SK-N-MC (cell line): Measurements from ENCODE around the gene OR51E1.

Source experiments
- DNase-seq: peaks from one replicate; pipeline ENCODE4 v3.0.0-alpha.2; 2011; ENCODE audit warnings: low read depth, low spot score
- H3K27ac ChIP-seq: fragments of 200-600 bp; sonication (generic); 2 replicates; pipeline ENCODE4 v1.5.1; 2016; ENCODE audit warnings: mixed run types
- H3K36me3 ChIP-seq: fragments of 200-600 bp; sonication (generic); 2 replicates; pipeline ENCODE4 v1.6.1; 2017; ENCODE audit warnings: antibody characterized with exemption, low read length, mixed read lengths; ENCODE audit not compliant: insufficient read depth
- H3K4me3 ChIP-seq: fragments of 200-600 bp; sonication (generic); 2 replicates; pipeline ENCODE4 v1.5.1; 2016
- H3K9ac ChIP-seq: fragments of 200-600 bp; sonication (generic); 2 replicates; pipeline ENCODE4 v1.8.0; 2017; ENCODE audit warnings: mixed run types, mixed read lengths; ENCODE audit not compliant: insufficient read length
- H3K9me3 ChIP-seq: fragments of 200-600 bp; sonication (generic); 2 replicates; pipeline ENCODE4 v1.6.1; 2017; ENCODE audit warnings: low read depth, mild to moderate bottlenecking, antibody characterized with exemption, low read length, moderate library complexity, mixed read lengths
- EZH2 ChIP-seq: fragments of 200-600 bp; sonication (generic); IDR thresholded peaks from one replicate; pipeline ENCODE4 v1.6.1; 2017; ENCODE audit warnings: antibody characterized with exemption
- FOXP2 ChIP-seq: optimal IDR thresholded peaks from 2 replicates; pipeline ENCODE3; 2011; ENCODE audit warnings: mild to moderate bottlenecking, moderate library complexity; ENCODE audit not compliant: insufficient read depth; ENCODE audit errors: extremely low read length, control extremely low read depth
- POLR2AphosphoS5 ChIP-seq: IDR thresholded peaks from 2 replicates; pipeline ENCODE4 v1.6.1; 2012; ENCODE audit warnings: mild to moderate bottlenecking, low read depth, low read length, borderline replicate concordance

The OR51E1 gene

DNA sequence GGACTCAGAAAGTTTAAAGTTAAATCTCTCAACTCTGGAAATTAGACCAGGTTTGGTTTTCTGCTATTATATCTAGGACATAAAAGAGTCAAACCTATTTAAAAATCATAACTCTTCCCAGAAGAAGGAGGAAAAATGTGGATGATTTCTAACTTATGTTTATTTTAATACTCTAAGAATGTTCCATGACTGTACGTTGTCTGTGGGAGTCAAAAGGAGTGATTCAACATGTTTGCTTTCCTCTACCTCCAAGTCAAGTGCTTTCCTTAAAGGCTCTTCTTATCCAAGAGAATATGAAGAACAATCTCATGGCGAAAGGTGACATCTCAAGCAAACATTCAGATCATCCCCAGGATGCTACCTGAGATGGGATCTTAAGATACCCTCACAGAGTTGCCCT, 21.6 kb downstream of the OR51E1 start:
- Histone ChIP-seq H3K9ac (no peak overlapping the region), H3K4me3 (no peak overlapping the region), H3K27ac (no peak overlapping the region), H3K9me3 (no peaks in the 10 kb centered on the region), H3K36me3 (no peaks in the 10 kb centered on the region)
- TF ChIP-seq FOXP2 = no peak
- DNase-seq = no peak

DNA sequence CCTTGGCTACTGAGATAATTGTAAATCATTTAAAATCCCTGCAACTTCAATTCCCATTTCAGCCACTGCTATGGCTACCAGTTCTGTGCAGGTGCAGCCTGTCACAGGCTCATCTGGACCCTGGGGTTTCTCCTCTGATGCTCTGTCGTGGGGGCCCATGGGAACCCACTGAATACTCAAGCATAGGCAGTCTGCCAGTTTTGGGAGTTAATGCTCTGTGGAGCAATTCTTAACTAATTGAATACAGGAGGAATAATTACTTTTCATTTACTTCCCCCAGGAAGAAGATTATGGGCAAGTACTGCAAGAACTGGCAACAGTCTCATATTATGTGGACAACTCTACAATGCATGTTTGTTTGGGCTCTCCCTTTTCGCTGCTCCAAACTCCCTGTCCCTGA, 28.0 kb downstream of the OR51E1 start:
- H3K27ac ChIP-seq = no peak overlapping the region
- no peaks in the 10 kb centered on the region for H3K9me3 ChIP-seq
- H3K36me3 ChIP-seq = no peaks in the 10 kb centered on the region
- no peak overlapping the region for H3K9ac ChIP-seq
- TF ChIP-seq EZH2 (no peak), FOXP2 (no peak), POLR2AphosphoS5 (no peak)
- no peak overlapping the region for H3K4me3 ChIP-seq
- DNase-seq = no peak

DNA sequence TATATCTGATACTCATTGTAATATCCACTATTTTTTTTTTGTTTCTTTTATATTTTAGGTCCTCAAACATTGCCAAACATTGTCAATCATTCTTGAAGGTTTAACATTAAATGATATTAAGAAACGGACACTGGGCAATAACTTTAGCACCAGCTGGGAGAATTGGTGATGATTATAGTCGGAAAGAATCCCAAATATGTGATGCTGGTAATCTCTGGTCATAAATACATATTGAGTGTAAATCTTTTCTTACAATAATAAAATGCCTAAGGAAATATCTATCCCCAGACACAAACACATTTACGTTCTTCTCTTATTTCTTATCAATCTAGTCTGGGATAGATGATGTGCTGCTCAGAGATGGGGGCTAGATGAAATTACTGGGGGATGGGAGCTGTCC, 28.7 kb downstream of the OR51E1 start:
- Histone ChIP-seq H3K9me3 (no peaks in the 10 kb centered on the region), H3K27ac (no peak overlapping the region), H3K4me3 (no peak overlapping the region), H3K9ac (no peak overlapping the region), H3K36me3 (no peaks in the 10 kb centered on the region)
- TF ChIP-seq POLR2AphosphoS5 = no peak
- no peak for TF ChIP-seq FOXP2
- TF ChIP-seq EZH2 = no peak
- DNase-seq = no peak

DNA sequence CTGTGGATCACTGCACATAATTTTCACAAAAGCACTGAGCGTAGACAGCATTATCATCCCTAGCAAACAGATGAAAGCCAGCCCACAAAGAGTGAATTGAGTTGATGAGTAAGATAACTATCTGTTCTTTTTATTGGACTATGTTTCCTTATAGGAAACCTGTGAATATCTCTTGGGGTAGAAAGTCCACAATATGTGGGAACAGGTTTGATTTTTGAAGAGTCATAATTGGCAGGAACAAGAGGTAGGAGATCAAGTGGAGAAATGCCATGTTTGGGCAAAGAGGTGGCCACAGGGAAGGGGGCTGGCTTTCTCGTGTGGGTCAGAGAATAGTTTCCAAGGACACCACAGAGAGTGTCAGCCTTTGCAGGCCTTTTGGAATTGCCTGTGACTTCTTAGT, 30.0 kb downstream of the OR51E1 start:
- H3K9me3 ChIP-seq = no peaks in the 10 kb centered on the region
- TF ChIP-seq FOXP2 = no peak
- TF ChIP-seq POLR2AphosphoS5 = no peak
- no peak for TF ChIP-seq EZH2

DNA sequence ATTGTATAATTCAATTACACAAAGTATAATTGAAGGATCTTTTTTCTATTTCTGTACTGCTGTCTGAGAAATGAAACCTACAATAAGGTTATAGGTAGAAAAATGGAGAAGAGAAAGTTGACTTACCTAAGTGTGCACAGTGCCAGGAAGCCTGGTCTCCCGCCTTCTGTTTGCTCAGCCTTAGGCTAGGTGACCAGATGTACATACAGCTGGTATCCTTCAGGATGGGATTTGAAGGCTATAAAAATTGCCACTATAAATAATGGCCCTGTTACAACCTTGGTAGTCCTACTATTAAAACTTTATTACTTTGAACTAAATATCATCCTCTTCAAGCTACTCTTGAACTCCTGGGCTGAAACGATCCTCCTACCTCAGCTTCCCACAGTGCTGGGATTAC, 34.2 kb downstream of the OR51E1 start:
- Histone ChIP-seq H3K9ac (no peak overlapping the region), H3K27ac (no peak overlapping the region), H3K36me3 (no peaks in the 10 kb centered on the region), H3K9me3 (no peaks in the 10 kb centered on the region), H3K4me3 (no peak overlapping the region)
- no peak for TF ChIP-seq FOXP2
- no peak for TF ChIP-seq EZH2
- TF ChIP-seq POLR2AphosphoS5 = no peak
- DNase-seq = no peak

More for the DNA sequence above, 30.0 kb downstream of the OR51E1 start:
- Histone ChIP-seq H3K4me3 (no peak overlapping the region), H3K36me3 (no peaks in the 10 kb centered on the region), H3K9ac (no peak overlapping the region), H3K27ac (no peak overlapping the region)
- no peak for DNase-seq

DNA sequence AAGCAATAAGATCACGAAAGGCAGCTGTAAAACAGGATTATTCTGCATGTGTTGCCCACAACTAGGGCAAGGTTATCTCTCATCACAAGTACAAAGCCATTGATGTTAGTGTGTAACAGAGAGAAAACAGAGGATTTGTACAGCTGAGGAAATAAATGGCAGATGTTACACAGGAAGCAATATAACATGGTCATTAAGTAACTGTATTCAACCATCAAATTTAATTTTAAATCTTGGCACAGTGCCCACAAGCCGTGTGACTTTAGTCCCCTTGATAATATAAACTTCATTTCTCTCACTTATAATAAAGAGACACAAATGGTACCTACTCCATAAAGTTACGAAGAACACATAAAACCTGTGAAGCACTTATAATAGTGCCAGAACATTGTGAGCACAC, 36.6 kb downstream of the OR51E1 start:
- Histone ChIP-seq H3K9me3 (no peaks in the 10 kb centered on the region), H3K4me3 (no peak overlapping the region), H3K9ac (no peak overlapping the region), H3K36me3 (no peaks in the 10 kb centered on the region), H3K27ac (no peak overlapping the region)
- DNase-seq = peak; percentile 20
- TF ChIP-seq FOXP2 (no peak), EZH2 (no peak), POLR2AphosphoS5 (no peak)

DNA sequence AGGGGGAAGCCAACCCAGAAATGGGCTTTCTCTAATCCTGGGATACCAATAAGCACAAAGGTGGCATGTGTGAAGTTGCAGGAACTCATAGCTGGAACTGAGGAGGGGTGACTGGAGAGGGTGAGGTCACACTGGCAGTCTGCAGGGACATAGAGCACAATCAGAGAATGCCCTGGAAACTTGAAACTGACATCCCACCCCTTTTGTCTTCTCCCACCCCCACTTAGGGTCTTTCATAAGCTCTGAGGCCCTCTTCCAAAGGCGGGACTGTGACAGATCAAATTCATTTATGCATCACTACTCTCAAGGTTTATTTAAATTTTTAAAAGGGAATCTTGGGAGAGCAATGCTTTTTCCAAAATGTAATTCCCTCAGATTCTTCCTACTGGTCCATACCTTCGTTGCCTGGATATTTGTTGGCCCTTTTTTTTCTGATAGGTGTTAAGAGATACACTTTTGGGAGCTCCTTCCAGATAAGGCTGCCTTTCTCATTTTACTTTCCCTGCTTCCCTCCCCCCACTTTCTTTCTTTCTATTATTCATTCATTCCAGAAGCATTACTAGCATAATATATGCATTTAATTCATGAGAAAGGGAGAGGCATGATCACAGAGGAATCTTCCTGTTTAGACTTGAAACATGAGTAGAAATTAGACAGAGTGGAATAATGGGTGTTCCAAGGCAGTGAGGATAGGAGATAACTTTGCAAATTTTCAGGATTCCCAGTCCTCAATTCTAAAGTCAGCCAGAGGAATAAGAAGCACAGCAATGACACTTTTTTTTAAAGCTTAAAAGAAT, 39.0 kb downstream of the OR51E1 start:
- Histone ChIP-seq H3K4me3 (no peak overlapping the region), H3K27ac (no peak overlapping the region), H3K9me3 (no peaks in the 10 kb centered on the region), H3K36me3 (no peaks in the 10 kb centered on the region), H3K9ac (no peak overlapping the region)
- no peak for DNase-seq
- TF ChIP-seq EZH2 (no peak), POLR2AphosphoS5 (no peak), FOXP2 (no peak)

DNA sequence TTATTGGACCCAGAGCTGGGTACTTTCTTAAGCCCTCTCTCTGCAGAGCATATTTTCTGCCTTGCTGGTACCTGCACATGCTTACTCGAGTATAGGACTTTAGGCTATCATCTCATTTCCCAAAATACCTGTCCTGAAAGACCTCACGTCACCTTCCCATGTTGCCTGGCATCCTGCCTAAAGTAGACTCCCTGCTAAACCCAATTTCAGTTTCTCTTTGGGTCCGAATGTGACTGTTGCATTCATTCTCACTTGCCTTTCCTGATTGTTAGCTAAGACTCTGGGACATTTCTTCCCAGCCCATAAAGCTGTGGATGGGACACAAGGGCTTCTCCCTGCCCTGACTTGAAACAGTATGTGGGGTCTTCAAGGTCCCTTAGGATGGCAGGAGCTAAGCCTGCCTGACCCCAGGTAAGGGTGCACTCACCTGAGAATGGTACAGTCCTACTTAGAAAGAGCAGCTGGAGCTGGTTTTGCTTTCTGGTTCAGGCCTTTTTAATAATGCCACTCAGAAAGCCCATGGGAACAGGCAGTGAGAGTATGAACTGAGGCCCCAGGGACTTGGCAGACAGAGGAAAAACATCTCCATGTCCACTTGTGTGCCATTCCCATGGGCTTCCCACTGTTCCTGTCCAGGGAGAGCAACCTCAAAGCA, 41.0 kb downstream of the OR51E1 start:
- Histone ChIP-seq H3K9ac (no peak overlapping the region), H3K4me3 (no peak overlapping the region), H3K9me3 (no peaks in the 10 kb centered on the region), H3K36me3 (no peaks in the 10 kb centered on the region), H3K27ac (no peak overlapping the region)
- TF ChIP-seq FOXP2 (no peak), EZH2 (no peak), POLR2AphosphoS5 (no peak)
- no peak for DNase-seq
